H9 (cell line): ENCODE data around the gene CA7. TPM values are rescaled to one million over a fixed set of nuclear protein-coding genes. Genes with fewer than 3 reads are reported as not detected.

Source experiments
- DNase-seq: peaks from one replicate; pipeline ENCODE4 v3.0.0-alpha.2; 2017
- H2AFZ ChIP-seq: one replicate; pipeline ENCODE4 v1.6.1; 2013; ENCODE audit warnings: mild to moderate bottlenecking, low read length, control low read depth, moderate library complexity
- H2AK5ac ChIP-seq: 2 replicates; pipeline ENCODE4 v1.6.1; 2013; ENCODE audit warnings: low read length, control low read depth, mixed read lengths; ENCODE audit not compliant: insufficient read length
- H2BK120ac ChIP-seq: one replicate; pipeline ENCODE4 v1.6.1; 2013; ENCODE audit warnings: low read depth, mild to moderate bottlenecking, low read length, control low read depth, inconsistent platforms; ENCODE audit not compliant: poor library complexity, severe bottlenecking
- H2BK12ac ChIP-seq: 2 replicates; pipeline ENCODE4 v1.6.1; 2013; ENCODE audit warnings: low read length, control low read depth, mixed read lengths, low read depth; ENCODE audit not compliant: insufficient read length
- H2BK15ac ChIP-seq: 2 replicates; pipeline ENCODE4 v1.6.1; 2013; ENCODE audit warnings: low read depth, low read length, control low read depth
- H2BK20ac ChIP-seq: one replicate; pipeline ENCODE4 v1.6.1; 2013; ENCODE audit warnings: low read depth, mild to moderate bottlenecking, low read length, control low read depth, inconsistent platforms; ENCODE audit not compliant: poor library complexity, severe bottlenecking
- H2BK5ac ChIP-seq: 2 replicates; pipeline ENCODE4 v1.6.1; 2013; ENCODE audit warnings: low read length, control low read depth, mixed read lengths; ENCODE audit not compliant: insufficient read length
- H3K14ac ChIP-seq: 2 replicates; pipeline ENCODE4 v1.6.1; 2013; ENCODE audit warnings: low read length, control low read depth; ENCODE audit not compliant: insufficient read depth
- H3K18ac ChIP-seq: 2 replicates; pipeline ENCODE4 v1.6.1; 2013; ENCODE audit warnings: low read depth, mild to moderate bottlenecking, mixed read lengths, low read length, control low read depth; ENCODE audit not compliant: insufficient read length
- H3K23ac ChIP-seq: 2 replicates; pipeline ENCODE4 v1.6.1; 2013; ENCODE audit warnings: low read length, control low read depth, mixed read lengths, low read depth; ENCODE audit not compliant: insufficient read length
- H3K23me2 ChIP-seq: 2 replicates; pipeline ENCODE4 v1.6.1; 2013; ENCODE audit warnings: low read depth, mild to moderate bottlenecking, mixed read lengths, low read length, control low read depth; ENCODE audit not compliant: insufficient read length, poor library complexity, severe bottlenecking
- H3K27ac ChIP-seq: 2 replicates; pipeline ENCODE4 v1.5.1; 2013; ENCODE audit warnings: low read length, control low read depth, mixed read lengths, low read depth; ENCODE audit not compliant: insufficient read length
- H3K27me3 ChIP-seq: 2 replicates; pipeline ENCODE4 v1.6.1; 2013; ENCODE audit warnings: low read length, control low read depth, inconsistent platforms; ENCODE audit not compliant: insufficient read depth
- H3K4ac ChIP-seq: 2 replicates; pipeline ENCODE4 v1.6.1; 2013; ENCODE audit warnings: low read depth, mild to moderate bottlenecking, control low read depth, inconsistent platforms, low read length, moderate library complexity
- H3K4me1 ChIP-seq: 2 replicates; pipeline ENCODE4 v1.6.1; 2013; ENCODE audit warnings: low read length, control low read depth, inconsistent platforms; ENCODE audit not compliant: insufficient read depth
- H3K4me2 ChIP-seq: 2 replicates; pipeline ENCODE4 v1.6.1; 2013; ENCODE audit warnings: low read length, control low read depth, mixed read lengths; ENCODE audit not compliant: insufficient read length, insufficient read depth
- H3K56ac ChIP-seq: 2 replicates; pipeline ENCODE4 v1.6.1; 2013; ENCODE audit warnings: low read depth, mild to moderate bottlenecking, mixed read lengths, low read length, control low read depth; ENCODE audit not compliant: insufficient read length
- H3K79me1 ChIP-seq: 2 replicates; pipeline ENCODE4 v1.6.1; 2013; ENCODE audit warnings: low read depth, mild to moderate bottlenecking, moderate library complexity, low read length, control low read depth, inconsistent platforms; ENCODE audit not compliant: insufficient read depth, poor library complexity, severe bottlenecking
- H3K79me2 ChIP-seq: 2 replicates; pipeline ENCODE4 v1.6.1; 2013; ENCODE audit warnings: low read length, control low read depth, inconsistent platforms; ENCODE audit not compliant: insufficient read depth
- H3K9ac ChIP-seq: 2 replicates; pipeline ENCODE4 v1.6.1; 2013; ENCODE audit warnings: low read length, control low read depth, mixed read lengths; ENCODE audit not compliant: insufficient read length; ENCODE audit errors: extremely low read depth
- H3K9me3 ChIP-seq: one replicate; pipeline ENCODE4 v1.6.1; 2013; ENCODE audit warnings: low read depth, low read length, inconsistent platforms; ENCODE audit not compliant: control insufficient read depth
- H3T11ph ChIP-seq: one replicate; pipeline ENCODE4 v1.6.1; 2013; ENCODE audit warnings: mild to moderate bottlenecking, low read length, control low read depth, inconsistent platforms
- H4K20me1 ChIP-seq: one replicate; pipeline ENCODE4 v1.6.1; 2013; ENCODE audit not compliant: control insufficient read depth, insufficient read length, insufficient read depth
- H4K5ac ChIP-seq: 2 replicates; pipeline ENCODE4 v1.6.1; 2013; ENCODE audit warnings: low read depth, mild to moderate bottlenecking, mixed read lengths, low read length, control low read depth; ENCODE audit not compliant: insufficient read length
- H4K8ac ChIP-seq: replicated peaks from 2 replicates; pipeline ENCODE4 v1.6.1; 2013; ENCODE audit warnings: low read length, control low read depth, mixed read lengths, low read depth; ENCODE audit not compliant: insufficient read length
- H4K91ac ChIP-seq: 2 replicates; pipeline ENCODE4 v1.6.1; 2013; ENCODE audit warnings: low read depth, mild to moderate bottlenecking, moderate library complexity, mixed read lengths, low read length, control low read depth; ENCODE audit not compliant: insufficient read length
- H3K27ac Mint-ChIP-seq, 3 experiments: 2 replicates in 2 of 3; 3 replicates in 1 of 3; pipeline ENCODE4 v1.8.0; 2020 to 2021; ENCODE audit warnings: mixed read lengths in 3 of 3, mild to moderate bottlenecking in 1 of 3, moderate library complexity in 1 of 3
- H3K27me3 Mint-ChIP-seq: 2 replicates; pipeline ENCODE4 v1.8.0; 2021; ENCODE audit warnings: low read depth, mild to moderate bottlenecking, moderate library complexity, mixed read lengths
- H3K36me3 Mint-ChIP-seq, 3 experiments: 2 replicates in 2 of 3; 3 replicates in 1 of 3; pipeline ENCODE4 v1.8.0; 2020 to 2021; ENCODE audit warnings: low read depth in 3 of 3, mixed read lengths in 3 of 3; ENCODE audit not compliant: insufficient read depth in 1 of 3
- H3K4me1 Mint-ChIP-seq, 2 experiments: 2 replicates each; pipeline ENCODE4 v1.8.0; 2020; ENCODE audit warnings: mixed read lengths in 2 of 2
- H3K4me3 Mint-ChIP-seq, 2 experiments: 2 replicates in 1 of 2; 3 replicates in 1 of 2; pipeline ENCODE4 v1.8.0; 2020 to 2021; ENCODE audit warnings: mild to moderate bottlenecking in 2 of 2, mixed read lengths in 2 of 2, moderate library complexity in 1 of 2
- H3K9me3 Mint-ChIP-seq, 2 experiments: 2 replicates in 1 of 2; 3 replicates in 1 of 2; pipeline ENCODE4 v1.8.0; 2020; ENCODE audit warnings: mild to moderate bottlenecking in 2 of 2, mixed read lengths in 2 of 2, moderate library complexity in 1 of 2
- CTCF ChIP-seq: fragments of 200-600 bp; sonication (generic); conservative IDR thresholded peaks from 3 replicates; pipeline ENCODE4 v1.8.0; 2021; ENCODE audit warnings: antibody characterized with exemption, mild to moderate bottlenecking
- WGBS: extraction: QIAGEN DNeasy Blood & Tissue Kit; methylation state at CpG from one replicate; pipeline ENCODE4 v1.1.7; 2013; ENCODE audit warnings: missing lambda C conversion rate, low lambda C conversion rate, mixed read lengths; ENCODE audit not compliant: insufficient read length; ENCODE audit errors: extremely low coverage; 5-methylcytosine and 5-hydroxymethylcytosine counted together
- total RNA-seq: library from RNA; stranded (reverse); gene quantifications from 2 replicates; pipeline ENCODE4 v1.2.1, GENCODE V29; 2021

The CA7 gene
- total RNA-seq, 1 experiment from 2014 or later, result 0.81 TPM

- no peaks in the 10 kb centered on the region for H3K27me3 ChIP-seq
- H2AK5ac ChIP-seq, result no peak overlapping the region
- no CpG with 5 or more reads among the region's 4 CpGs for WGBS
- no peaks in the 10 kb centered on the region for H4K20me1 ChIP-seq
- no peaks in the 10 kb centered on the region for H3K27me3 Mint-ChIP-seq
- no peak overlapping the region for H4K91ac ChIP-seq
- no peak overlapping the region for H2BK5ac ChIP-seq
- no peaks in the 10 kb centered on the region for H3K9me3 ChIP-seq
- TF ChIP-seq CTCF, result no peak
- DNase-seq, result no peak
- H3K4me3 Mint-ChIP-seq, result no peak overlapping the region
- H2BK120ac ChIP-seq, result no peak overlapping the region
- H4K5ac ChIP-seq, result no peak overlapping the region
- no peak overlapping the region for H3T11ph ChIP-seq
- H3K27ac ChIP-seq, result no peak overlapping the region
- no peaks in the 10 kb centered on the region for H3K79me1 ChIP-seq
- H4K8ac ChIP-seq, result no peak overlapping the region
- H2AFZ ChIP-seq, result no peak overlapping the region
- no peaks in the 10 kb centered on the region for H3K4me1 Mint-ChIP-seq
- no peak overlapping the region for H3K27ac Mint-ChIP-seq
- H3K4me2 ChIP-seq, result no peak overlapping the region
- H3K23me2 ChIP-seq, result no peaks in the 10 kb centered on the region
- no peak overlapping the region for H3K9ac ChIP-seq
- H3K4me1 ChIP-seq, result no peaks in the 10 kb centered on the region
- H3K56ac ChIP-seq, result no peak overlapping the region
- no peak overlapping the region for H3K23ac ChIP-seq
- no peak overlapping the region for H2BK15ac ChIP-seq
- H3K36me3 Mint-ChIP-seq, result peaks cover 42 to 88% (median 86%) of the 10 kb centered on the region in 3 experiments
- H3K14ac ChIP-seq, result no peak overlapping the region
- H2BK20ac ChIP-seq, result no peak overlapping the region
- H2BK12ac ChIP-seq, result no peak overlapping the region
- no peak overlapping the region for H3K18ac ChIP-seq
- H3K9me3 Mint-ChIP-seq, result no peaks in the 10 kb centered on the region
- H3K79me2 ChIP-seq, result no peaks in the 10 kb centered on the region
- H3K4ac ChIP-seq, result no peak overlapping the region
Observed at GRCh38 chr16:66809765-66810164, 34.4 kb upstream of the CA7 start.
